HG03280 (cell line): Measurements from ENCODE around the gene NTM.

ENCODE experiments used
- ATAC-seq: cut with Tn5 transposase; IDR thresholded peaks from one replicate; pipeline ENCODE4 v1.9.1; 2021; ENCODE audit warnings: mild to moderate bottlenecking, moderate library complexity; ENCODE audit not compliant: unreplicated experiment

Gene NTM

GRCh38 chr11:132115454-132115853 lies 745.0 kb downstream of the NTM start:
- no peak for ATAC-seq

GRCh38 chr11:132116516-132116915 lies 746.1 kb downstream of the NTM start:
- ATAC-seq: no peak

- ATAC-seq: no peak
Observed at GRCh38 chr11:132118661-132119060, 748.2 kb downstream of the NTM start.

- no peak for ATAC-seq
Observed at GRCh38 chr11:132119573-132119972, 749.2 kb downstream of the NTM start.

- ATAC-seq: no peak
Observed at GRCh38 chr11:132122735-132123134, 752.3 kb downstream of the NTM start.

GRCh38 chr11:132123449-132123848 lies 753.0 kb downstream of the NTM start:
- ATAC-seq: no peak

- no peak for ATAC-seq
Observed at GRCh38 chr11:132123854-132124835, 753.7 kb downstream of the NTM start.

GRCh38 chr11:132125988-132126871 lies 755.8 kb downstream of the NTM start:
- ATAC-seq: no peak

- ATAC-seq: no peak
Observed at GRCh38 chr11:132126973-132127899, 756.8 kb downstream of the NTM start.

- no peak for ATAC-seq
Observed at GRCh38 chr11:132127900-132128288, 757.5 kb downstream of the NTM start.

GRCh38 chr11:132131047-132131446 lies 760.6 kb downstream of the NTM start:
- ATAC-seq: no peak

- ATAC-seq: no peak
Observed at GRCh38 chr11:132131961-132132360, 761.5 kb downstream of the NTM start.

- no peak for ATAC-seq
Observed at GRCh38 chr11:132134322-132134721, 763.9 kb downstream of the NTM start.

GRCh38 chr11:132137289-132137980 lies 767.0 kb downstream of the NTM start:
- ATAC-seq: no peak

GRCh38 chr11:132137981-132138313 lies 767.5 kb downstream of the NTM start:
- no peak for ATAC-seq

GRCh38 chr11:132139181-132139580 lies 768.8 kb downstream of the NTM start:
- ATAC-seq: no peak

GRCh38 chr11:132140056-132140455 lies 769.6 kb downstream of the NTM start:
- no peak for ATAC-seq

GRCh38 chr11:132142121-132142520 lies 771.7 kb downstream of the NTM start:
- ATAC-seq: no peak

- no peak for ATAC-seq
Observed at GRCh38 chr11:132142554-132142953, 772.1 kb downstream of the NTM start.

GRCh38 chr11:132147464-132147863 lies 777.0 kb downstream of the NTM start:
- ATAC-seq: no peak
